Nephron (organoid): ENCODE results near the gene TEX13D.

Experiments
- H3K27ac Mint-ChIP-seq, 3 experiments: 2 replicates each; pipeline ENCODE4 v1.8.0; 2020; ENCODE audit warnings: mixed read lengths in 3 of 3, mild to moderate bottlenecking in 2 of 3, moderate library complexity in 1 of 3
- H3K27me3 Mint-ChIP-seq: 2 replicates; pipeline ENCODE4 v1.8.0; 2021; ENCODE audit warnings: low read depth, mild to moderate bottlenecking, moderate library complexity, mixed read lengths
- H3K36me3 Mint-ChIP-seq: 2 replicates; pipeline ENCODE4 v1.8.0; 2020; ENCODE audit warnings: low read depth, mixed read lengths
- H3K4me1 Mint-ChIP-seq: 2 replicates; pipeline ENCODE4 v1.8.0; 2020; ENCODE audit warnings: mixed read lengths
- H3K4me3 Mint-ChIP-seq, 3 experiments: 2 replicates each; pipeline ENCODE4 v1.8.0; 2020; ENCODE audit warnings: mild to moderate bottlenecking in 3 of 3, mixed read lengths in 3 of 3, moderate library complexity in 2 of 3
- H3K9me3 Mint-ChIP-seq: 2 replicates; pipeline ENCODE4 v1.8.0; 2020; ENCODE audit warnings: mixed read lengths
- TF ChIP-seq, protein P1 (sequence below), 3 experiments: fragments of 200-600 bp; sonication (generic); IDR thresholded peaks; one replicate each; pipeline ENCODE4 v1.5.0; 2021; ENCODE audit warnings: antibody characterized with exemption in 3 of 3; ENCODE audit not compliant: unreplicated experiment in 3 of 3

The TEX13D gene

DNA sequence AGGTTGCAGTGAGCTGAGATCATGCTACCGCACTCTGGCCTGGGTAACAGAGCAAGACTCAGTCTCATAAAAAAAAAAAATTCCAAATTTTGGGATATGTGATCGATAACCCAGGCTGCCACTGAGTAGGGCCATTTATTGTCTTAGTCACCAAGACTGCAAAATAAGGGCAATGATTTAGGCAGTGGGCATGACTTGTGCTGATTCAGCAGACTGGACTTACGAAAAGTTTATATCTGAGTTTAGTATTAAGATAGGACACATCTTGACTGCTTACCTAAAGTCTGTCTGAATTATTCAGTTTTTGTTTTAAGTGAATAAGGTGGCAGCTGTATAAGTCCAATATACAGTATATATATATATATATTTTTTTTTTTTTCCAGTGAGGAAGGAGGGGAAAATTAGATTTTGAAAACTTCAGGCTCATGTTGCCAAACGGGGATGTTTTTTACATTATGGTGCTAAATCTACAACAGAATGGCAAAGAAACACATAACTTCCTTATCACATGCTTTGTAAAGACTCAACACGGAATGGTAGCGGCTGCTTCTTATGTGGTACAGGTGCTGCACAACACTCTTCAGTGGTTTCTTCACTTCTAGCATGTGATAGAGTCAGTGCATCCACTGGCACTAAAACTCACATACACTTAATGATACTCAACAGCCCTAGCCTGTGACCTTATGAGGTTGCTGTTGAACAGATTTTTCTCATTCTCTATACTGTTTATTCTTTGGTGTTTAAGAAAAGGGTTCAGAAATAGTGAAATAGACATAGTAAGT, 6.5 kb downstream of the TEX13D start:
- no peaks in the 10 kb centered on the region for H3K36me3 Mint-ChIP-seq
- H3K9me3 Mint-ChIP-seq, result no peaks in the 10 kb centered on the region
- H3K4me3 Mint-ChIP-seq, result no peak overlapping the region
- no peaks in the 10 kb centered on the region for H3K4me1 Mint-ChIP-seq
- TF ChIP-seq, protein P1, sequence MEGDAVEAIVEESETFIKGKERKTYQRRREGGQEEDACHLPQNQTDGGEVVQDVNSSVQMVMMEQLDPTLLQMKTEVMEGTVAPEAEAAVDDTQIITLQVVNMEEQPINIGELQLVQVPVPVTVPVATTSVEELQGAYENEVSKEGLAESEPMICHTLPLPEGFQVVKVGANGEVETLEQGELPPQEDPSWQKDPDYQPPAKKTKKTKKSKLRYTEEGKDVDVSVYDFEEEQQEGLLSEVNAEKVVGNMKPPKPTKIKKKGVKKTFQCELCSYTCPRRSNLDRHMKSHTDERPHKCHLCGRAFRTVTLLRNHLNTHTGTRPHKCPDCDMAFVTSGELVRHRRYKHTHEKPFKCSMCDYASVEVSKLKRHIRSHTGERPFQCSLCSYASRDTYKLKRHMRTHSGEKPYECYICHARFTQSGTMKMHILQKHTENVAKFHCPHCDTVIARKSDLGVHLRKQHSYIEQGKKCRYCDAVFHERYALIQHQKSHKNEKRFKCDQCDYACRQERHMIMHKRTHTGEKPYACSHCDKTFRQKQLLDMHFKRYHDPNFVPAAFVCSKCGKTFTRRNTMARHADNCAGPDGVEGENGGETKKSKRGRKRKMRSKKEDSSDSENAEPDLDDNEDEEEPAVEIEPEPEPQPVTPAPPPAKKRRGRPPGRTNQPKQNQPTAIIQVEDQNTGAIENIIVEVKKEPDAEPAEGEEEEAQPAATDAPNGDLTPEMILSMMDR (IDR thresholded peaks at IDR 0.05; ENCODE audit: unreplicated experiment in 3 of 3), result no peak
- H3K27me3 Mint-ChIP-seq, result no peaks in the 10 kb centered on the region
- no peak overlapping the region for H3K27ac Mint-ChIP-seq

DNA sequence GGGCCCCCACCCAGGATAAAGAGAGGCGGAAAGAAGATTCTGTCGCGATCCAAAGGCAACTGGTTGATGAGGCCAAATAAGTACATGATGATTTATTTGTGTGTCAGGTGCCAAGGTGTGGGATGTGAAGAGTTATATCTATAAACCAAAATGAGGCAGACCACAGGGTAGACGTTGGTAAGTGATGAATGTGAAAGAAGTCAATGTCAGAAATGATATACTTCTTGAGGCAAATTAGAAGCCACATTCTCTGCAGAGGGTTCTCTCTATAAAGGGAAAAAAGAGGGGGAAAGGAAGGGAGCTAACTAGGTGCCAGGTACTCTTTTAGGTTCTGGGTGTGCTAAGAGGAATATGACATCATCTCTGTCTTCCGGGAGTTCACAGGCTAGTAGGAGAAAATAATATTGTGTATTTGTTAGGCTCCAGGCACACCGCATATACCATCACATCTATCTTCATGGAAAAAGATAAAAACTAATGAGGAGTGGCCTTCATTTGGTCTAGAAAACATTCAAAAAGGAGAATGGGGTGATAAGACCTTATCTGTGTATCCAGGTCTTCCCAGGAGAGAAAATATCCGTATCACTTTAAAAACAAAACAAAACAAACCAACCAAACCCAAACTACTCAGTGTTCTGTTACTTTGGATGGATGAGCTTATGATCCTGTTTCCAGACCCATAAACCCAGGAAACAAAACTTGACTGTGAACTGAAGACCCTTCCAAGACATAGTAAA, 9.1 kb downstream of the TEX13D start:
- Mint-ChIP-seq H3K9me3 (no peaks in the 10 kb centered on the region), H3K36me3 (no peaks in the 10 kb centered on the region), H3K27ac (no peak overlapping the region)

GRCh38 chrX:124342174-124342867, 9.9 kb downstream of the TEX13D start:
- Mint-ChIP-seq H3K27me3 (no peaks in the 10 kb centered on the region), H3K27ac (no peak overlapping the region), H3K4me1 (no peaks in the 10 kb centered on the region), H3K9me3 (no peaks in the 10 kb centered on the region), H3K4me3 (no peak overlapping the region), H3K36me3 (no peaks in the 10 kb centered on the region)
- TF ChIP-seq, protein P1 (IDR thresholded peaks at IDR 0.05; ENCODE audit: unreplicated experiment in 3 of 3), result no peak

More for the DNA sequence above, 9.1 kb downstream of the TEX13D start:
- Mint-ChIP-seq H3K4me3 (no peak overlapping the region), H3K4me1 (no peaks in the 10 kb centered on the region), H3K27me3 (no peaks in the 10 kb centered on the region)
- TF ChIP-seq, protein P1 (IDR thresholded peaks at IDR 0.05; ENCODE audit: unreplicated experiment in 3 of 3), result no peak

DNA sequence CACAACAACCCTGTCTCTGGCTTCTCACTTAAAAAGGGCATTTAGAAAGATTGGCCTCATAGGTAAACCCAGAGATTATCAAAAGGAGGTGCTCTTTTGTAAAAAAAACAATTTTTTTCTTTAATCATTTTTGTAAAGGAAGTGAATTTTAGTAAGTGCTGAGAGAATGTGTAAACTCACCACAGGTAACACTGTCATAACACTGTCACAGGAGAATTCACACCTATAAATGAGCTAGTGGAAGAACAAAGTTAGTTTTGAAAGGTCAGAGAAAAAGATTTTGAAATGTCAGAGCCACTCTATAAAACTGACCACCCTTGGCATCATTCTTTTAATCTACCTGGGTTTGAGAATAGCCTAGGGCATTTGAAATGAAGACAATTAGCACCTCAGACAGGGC, 10.6 kb downstream of the TEX13D start:
- Mint-ChIP-seq H3K4me3 (no peak overlapping the region), H3K27ac (no peak overlapping the region), H3K4me1 (no peaks in the 10 kb centered on the region), H3K9me3 (no peaks in the 10 kb centered on the region), H3K27me3 (no peaks in the 10 kb centered on the region), H3K36me3 (no peaks in the 10 kb centered on the region)
- TF ChIP-seq, protein P1 (IDR thresholded peaks at IDR 0.05; ENCODE audit: unreplicated experiment in 3 of 3), result no peak

GRCh38 chrX:124344246-124344645, 11.8 kb downstream of the TEX13D start:
- no peaks in the 10 kb centered on the region for H3K4me1 Mint-ChIP-seq
- H3K36me3 Mint-ChIP-seq, result no peaks in the 10 kb centered on the region
- no peak overlapping the region for H3K4me3 Mint-ChIP-seq
- no peaks in the 10 kb centered on the region for H3K27me3 Mint-ChIP-seq
- TF ChIP-seq, protein P1 (IDR thresholded peaks at IDR 0.05; ENCODE audit: unreplicated experiment in 3 of 3), result no peak
- H3K9me3 Mint-ChIP-seq, result no peaks in the 10 kb centered on the region
- no peak overlapping the region for H3K27ac Mint-ChIP-seq
